GM12875 (cell line): Measurements from ENCODE around the gene MISP3.
"Not testable (repeated sequence)": the region's sequence is repeated elsewhere in the genome, so short reads cannot be mapped to it uniquely, and the experiment has no call there.

Experiments
- H3K4me3 ChIP-seq: one replicate; pipeline ENCODE4 v1.5.1; 2011; ENCODE audit warnings: low read depth, low read length, control low read depth
- TF ChIP-seq, protein P1 (sequence below): IDR thresholded peaks from 2 replicates; pipeline ENCODE4 v1.5.1; 2011; ENCODE audit warnings: low read depth, mild to moderate bottlenecking, control low read depth, inconsistent platforms, low read length, moderate library complexity, borderline replicate concordance; ENCODE audit not compliant: insufficient read depth

The MISP3 gene

DNA sequence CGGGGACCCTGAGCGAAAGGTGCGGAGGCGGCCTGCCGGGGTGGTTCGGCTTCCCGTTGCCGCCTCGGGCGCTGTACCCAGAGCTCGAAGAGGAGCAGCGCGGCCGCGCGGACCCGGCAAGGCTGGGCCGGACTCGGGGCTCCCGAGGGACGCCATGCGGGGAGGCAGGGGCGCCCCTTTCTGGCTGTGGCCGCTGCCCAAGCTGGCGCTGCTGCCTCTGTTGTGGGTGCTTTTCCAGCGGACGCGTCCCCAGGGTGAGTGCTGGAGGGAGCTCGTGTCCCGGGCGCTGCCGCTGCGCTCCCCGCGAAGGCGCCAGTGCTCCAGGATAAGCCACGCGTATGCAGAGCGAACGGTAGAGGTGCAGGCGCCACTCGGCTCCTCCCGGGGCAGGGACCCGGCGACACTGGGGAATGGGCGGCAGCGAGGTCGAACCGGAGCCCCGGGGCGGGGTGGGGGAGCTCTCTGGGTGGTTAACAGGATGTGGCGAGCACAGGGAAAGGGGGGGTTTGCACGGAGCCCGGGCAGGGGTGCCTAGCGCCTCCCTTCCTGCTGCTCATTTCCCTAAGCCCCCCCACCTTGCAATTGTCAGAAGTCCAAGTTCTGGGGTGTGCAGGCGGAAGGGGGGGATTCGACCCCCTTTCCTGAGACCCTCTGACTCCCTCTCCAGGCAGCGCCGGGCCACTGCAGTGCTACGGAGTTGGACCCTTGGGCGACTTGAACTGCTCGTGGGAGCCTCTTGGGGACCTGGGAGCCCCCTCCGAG, 40.7 kb upstream of the MISP3 start, which contains the start of gene IL27RA:
TSS of gene IL27RA (plus strand) at position 44 of the 762 bp plus-strand sequence. CDS start at position 155, 111 bp downstream.
- peak within 1 kb of the TSS; percentile 91 for H3K4me3 ChIP-seq
- TF ChIP-seq, protein P1, sequence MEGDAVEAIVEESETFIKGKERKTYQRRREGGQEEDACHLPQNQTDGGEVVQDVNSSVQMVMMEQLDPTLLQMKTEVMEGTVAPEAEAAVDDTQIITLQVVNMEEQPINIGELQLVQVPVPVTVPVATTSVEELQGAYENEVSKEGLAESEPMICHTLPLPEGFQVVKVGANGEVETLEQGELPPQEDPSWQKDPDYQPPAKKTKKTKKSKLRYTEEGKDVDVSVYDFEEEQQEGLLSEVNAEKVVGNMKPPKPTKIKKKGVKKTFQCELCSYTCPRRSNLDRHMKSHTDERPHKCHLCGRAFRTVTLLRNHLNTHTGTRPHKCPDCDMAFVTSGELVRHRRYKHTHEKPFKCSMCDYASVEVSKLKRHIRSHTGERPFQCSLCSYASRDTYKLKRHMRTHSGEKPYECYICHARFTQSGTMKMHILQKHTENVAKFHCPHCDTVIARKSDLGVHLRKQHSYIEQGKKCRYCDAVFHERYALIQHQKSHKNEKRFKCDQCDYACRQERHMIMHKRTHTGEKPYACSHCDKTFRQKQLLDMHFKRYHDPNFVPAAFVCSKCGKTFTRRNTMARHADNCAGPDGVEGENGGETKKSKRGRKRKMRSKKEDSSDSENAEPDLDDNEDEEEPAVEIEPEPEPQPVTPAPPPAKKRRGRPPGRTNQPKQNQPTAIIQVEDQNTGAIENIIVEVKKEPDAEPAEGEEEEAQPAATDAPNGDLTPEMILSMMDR, result peak; percentile 94

DNA sequence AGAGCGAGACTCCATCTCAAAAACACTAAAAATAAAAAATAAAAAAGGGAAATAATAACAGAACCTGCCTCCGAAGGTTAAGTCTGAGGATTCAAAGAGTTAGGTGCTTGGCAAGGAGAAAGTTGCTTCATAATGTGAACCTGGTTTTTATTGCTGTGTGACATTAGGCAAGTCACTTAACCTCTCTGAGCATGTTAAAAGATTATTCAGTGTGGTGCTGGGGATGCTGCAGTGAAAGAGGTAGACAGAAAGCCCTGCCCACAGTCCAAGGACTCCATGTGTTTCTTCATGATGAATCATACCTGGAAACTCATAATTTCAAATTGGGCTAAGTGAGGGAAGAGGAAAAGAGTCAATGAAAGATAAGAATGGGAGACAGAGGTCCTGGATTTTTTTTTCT, 38.6 kb upstream of the MISP3 start:
- H3K4me3 ChIP-seq, result no peak overlapping the region
- TF ChIP-seq, protein P1, result no peak

DNA sequence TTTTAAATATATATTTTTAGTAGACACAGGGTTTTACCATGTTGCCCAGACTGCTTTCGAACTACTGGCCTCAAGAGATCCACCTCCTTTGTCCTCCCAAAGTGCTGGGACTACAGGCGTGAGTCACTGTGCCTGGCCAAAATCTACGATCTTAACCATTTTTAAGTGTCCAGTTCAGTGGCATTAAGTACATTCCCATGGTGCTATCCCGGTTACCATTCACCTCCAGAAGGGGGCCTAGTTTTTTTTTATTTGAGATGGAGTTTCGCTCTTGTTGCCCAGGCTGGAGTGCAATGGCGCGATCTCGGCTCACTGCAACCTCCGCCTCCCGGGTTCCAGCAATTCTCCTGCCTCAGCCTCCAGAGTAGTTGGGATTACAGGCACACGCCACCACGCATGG, 37.4 kb upstream of the MISP3 start:
- not testable (repeated sequence) for H3K4me3 ChIP-seq

DNA sequence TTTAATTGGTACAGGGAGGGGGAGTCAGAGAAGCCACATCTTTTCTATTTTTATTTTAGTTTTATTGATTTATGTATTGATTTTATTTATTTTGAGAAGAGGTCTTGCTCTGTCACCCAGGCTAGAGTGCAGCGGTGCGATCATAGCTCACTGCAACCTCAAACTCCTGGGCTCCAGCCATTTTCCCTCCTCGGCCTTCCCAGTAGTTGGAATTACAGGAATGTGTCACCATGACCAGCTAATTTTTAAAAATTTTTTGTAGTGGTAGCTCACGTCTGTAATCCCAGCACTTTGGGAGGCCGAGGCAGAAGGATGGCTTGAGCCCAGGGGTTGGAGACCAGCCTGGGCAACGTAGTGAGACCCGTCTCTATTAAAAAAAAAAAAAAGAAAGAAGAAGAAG, 36.9 kb upstream of the MISP3 start:
- no peak overlapping the region for H3K4me3 ChIP-seq
- TF ChIP-seq, protein P1, result no peak

DNA sequence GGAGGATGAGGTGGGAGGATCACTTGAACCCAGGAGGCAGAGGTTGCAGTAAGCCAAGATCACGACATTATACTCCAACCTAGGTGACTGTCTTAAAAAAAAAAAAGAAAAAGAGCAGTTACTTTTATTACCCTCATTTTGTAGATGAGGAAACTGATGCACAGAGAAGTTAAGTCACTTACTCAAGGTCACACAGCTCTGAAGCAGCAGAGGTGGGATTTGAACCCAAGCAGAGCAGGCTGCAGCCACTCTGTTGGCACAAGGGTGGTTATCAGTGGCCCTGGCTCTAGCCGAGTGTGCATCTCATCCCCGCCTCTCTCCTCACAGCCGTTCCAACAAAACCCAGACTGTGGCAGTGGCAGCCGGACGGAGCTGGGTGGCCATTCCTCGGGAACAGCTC, 33.4 kb upstream of the MISP3 start:
- TF ChIP-seq, protein P1, result no peak
- H3K4me3 ChIP-seq, result no peak overlapping the region

DNA sequence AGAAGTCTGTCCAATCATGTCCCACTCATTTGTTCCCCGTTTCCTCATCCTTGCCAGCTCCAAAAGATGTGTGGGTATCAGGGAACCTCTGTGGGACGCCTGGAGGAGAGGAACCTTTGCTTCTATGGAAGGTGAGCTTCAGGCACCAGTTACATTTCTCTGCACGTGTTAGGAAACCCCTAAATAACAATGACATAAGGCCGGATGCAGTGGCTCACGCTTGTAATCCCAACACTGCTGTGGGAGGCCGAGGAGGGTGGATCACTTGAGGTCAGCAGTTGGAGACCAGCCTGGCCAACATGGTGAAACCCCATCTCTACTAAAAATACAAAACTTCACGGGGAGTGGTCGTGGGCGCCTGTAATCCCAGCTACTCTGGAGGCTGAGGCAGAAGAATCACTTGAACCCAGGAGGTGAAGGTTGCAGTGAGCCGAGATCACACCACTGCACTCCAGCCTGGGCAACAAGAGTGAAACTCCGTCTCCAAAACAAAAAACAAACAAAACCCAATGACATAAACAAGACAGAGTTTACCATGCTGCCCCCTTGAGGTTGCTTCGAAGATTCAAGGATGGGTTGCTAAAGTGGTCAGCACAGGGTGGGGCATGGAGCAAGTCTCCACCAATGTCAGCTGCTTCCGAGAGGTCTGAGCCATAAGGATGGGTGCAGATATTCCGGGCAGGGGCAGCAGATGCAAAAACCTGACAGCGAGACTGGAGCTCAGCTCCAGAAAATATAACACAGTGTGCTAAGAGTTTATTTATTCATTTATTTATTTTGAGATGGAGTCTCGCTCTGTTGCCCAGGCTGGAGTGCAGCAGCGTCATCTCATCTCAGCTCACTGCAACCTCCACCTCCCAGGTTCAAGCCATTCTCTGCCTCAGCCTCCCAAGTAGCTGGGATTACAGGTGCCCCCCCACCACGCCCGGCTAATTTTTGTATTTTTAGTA, 29.7 kb upstream of the MISP3 start:
- H3K4me3 ChIP-seq, result not testable (repeated sequence)
- TF ChIP-seq, protein P1, result peak; percentile 59

DNA sequence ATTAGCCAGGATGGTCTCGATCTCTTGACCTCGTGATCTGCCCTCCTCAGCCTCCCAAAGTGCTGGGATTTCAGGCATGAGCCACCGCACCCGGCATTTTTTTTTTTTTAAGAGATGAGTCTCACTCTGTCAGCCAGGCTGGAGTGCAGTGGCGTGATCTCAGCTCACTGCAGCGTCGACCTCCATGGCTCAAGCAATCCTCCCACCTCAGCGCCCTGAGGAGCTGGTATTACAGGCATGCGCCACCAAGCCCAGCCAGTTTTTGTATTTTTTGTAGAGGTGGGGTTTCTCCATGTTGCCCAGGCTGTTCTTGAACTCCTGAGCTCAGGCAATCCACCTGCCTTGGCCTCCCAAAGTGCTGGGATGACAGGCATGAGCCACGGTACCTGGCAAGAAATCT, 24.7 kb upstream of the MISP3 start:
- H3K4me3 ChIP-seq, result not testable (repeated sequence)
